ENCODE results near the gene FBN2.
"Not testable (repeated sequence)": the region's sequence is repeated elsewhere in the genome, so short reads cannot be mapped to it uniquely, and the experiment has no call there.

The FBN2 gene

GRCh38 chr5:128426090-128426534, 111.9 kb downstream of the FBN2 start:
- DNase-seq (ENCODE audit: low read depth): no peak

- DNase-seq (ENCODE audit: low read depth): no peak
Observed at GRCh38 chr5:128424646-128425045, 113.4 kb downstream of the FBN2 start.

- DNase-seq (ENCODE audit: low read depth): no peak
Observed at GRCh38 chr5:128422612-128423011, 115.4 kb downstream of the FBN2 start.

GRCh38 chr5:128414469-128414868, 123.6 kb downstream of the FBN2 start:
- no peak for DNase-seq (ENCODE audit: low read depth)

- no peak for DNase-seq (ENCODE audit: low read depth)
Observed at GRCh38 chr5:128413356-128413755, 124.7 kb downstream of the FBN2 start.

- no peak for DNase-seq (ENCODE audit: low read depth)
Observed at GRCh38 chr5:128412145-128412930, 125.7 kb downstream of the FBN2 start.

- no peak for DNase-seq (ENCODE audit: low read depth)
Observed at GRCh38 chr5:128409166-128409800, 128.8 kb downstream of the FBN2 start.

GRCh38 chr5:128408622-128409021, 129.4 kb downstream of the FBN2 start:
- no peak for DNase-seq (ENCODE audit: low read depth)

GRCh38 chr5:128407944-128408343, 130.1 kb downstream of the FBN2 start:
- DNase-seq (ENCODE audit: low read depth): no peak

GRCh38 chr5:128406803-128407202, 131.2 kb downstream of the FBN2 start:
- no peak for DNase-seq (ENCODE audit: low read depth)

- no peak for DNase-seq (ENCODE audit: low read depth)
Observed at GRCh38 chr5:128405159-128405558, 132.9 kb downstream of the FBN2 start.

- DNase-seq (ENCODE audit: low read depth): no peak
Observed at GRCh38 chr5:128403333-128403732, 134.7 kb downstream of the FBN2 start.

- no peak for DNase-seq (ENCODE audit: low read depth)
Observed at GRCh38 chr5:128402506-128402905, 135.5 kb downstream of the FBN2 start.

GRCh38 chr5:128400766-128401165, 137.3 kb downstream of the FBN2 start:
- not testable (repeated sequence) for DNase-seq (ENCODE audit: low read depth)

GRCh38 chr5:128399111-128399510, 138.9 kb downstream of the FBN2 start:
- no peak for DNase-seq (ENCODE audit: low read depth)

GRCh38 chr5:128397876-128398275, 140.2 kb downstream of the FBN2 start:
- no peak for DNase-seq (ENCODE audit: low read depth)

- DNase-seq (ENCODE audit: low read depth): no peak
Observed at GRCh38 chr5:128395073-128395472, 143.0 kb downstream of the FBN2 start.

- no peak for DNase-seq (ENCODE audit: low read depth)
Observed at GRCh38 chr5:128384068-128384467, 154.0 kb downstream of the FBN2 start.

GRCh38 chr5:128380337-128380736, 157.7 kb downstream of the FBN2 start:
- DNase-seq (ENCODE audit: low read depth): no peak

- peak; percentile 16 for DNase-seq (ENCODE audit: low read depth)
Observed at GRCh38 chr5:128378632-128379031, 159.4 kb downstream of the FBN2 start.

- DNase-seq (ENCODE audit: low read depth): no peak
Observed at GRCh38 chr5:128378196-128378595, 159.8 kb downstream of the FBN2 start.

- DNase-seq (ENCODE audit: low read depth): peak; percentile 5
Observed at GRCh38 chr5:128376577-128376976, 161.5 kb downstream of the FBN2 start.

GRCh38 chr5:128366147-128366546, 171.9 kb downstream of the FBN2 start:
- DNase-seq (ENCODE audit: low read depth): no peak

- no peak for DNase-seq (ENCODE audit: low read depth)
Observed at GRCh38 chr5:128362370-128362769, 175.7 kb downstream of the FBN2 start.

All from fibroblast of the conjunctiva (primary cell).